Activated CD4-positive, alpha-beta T cell treated with anti-CD3 and anti-CD28 coated beads, Interleukin-2, Interleukin-4, amounts not matched to agents 100 ng/mL and 50 ng/mL, durations not matched to agents 16 hours and 8 hours (primary cell): Measurements from ENCODE around the gene THAP11.
"Not testable (repeated sequence)": the region's sequence is repeated elsewhere in the genome, so short reads cannot be mapped to it uniquely, and the experiment has no call there.

ENCODE experiments used
- DNase-seq: peaks from one replicate; pipeline ENCODE4 v3.0.0-alpha.2; 2020; ENCODE audit warnings: low spot score

THAP11 gene

DNA sequence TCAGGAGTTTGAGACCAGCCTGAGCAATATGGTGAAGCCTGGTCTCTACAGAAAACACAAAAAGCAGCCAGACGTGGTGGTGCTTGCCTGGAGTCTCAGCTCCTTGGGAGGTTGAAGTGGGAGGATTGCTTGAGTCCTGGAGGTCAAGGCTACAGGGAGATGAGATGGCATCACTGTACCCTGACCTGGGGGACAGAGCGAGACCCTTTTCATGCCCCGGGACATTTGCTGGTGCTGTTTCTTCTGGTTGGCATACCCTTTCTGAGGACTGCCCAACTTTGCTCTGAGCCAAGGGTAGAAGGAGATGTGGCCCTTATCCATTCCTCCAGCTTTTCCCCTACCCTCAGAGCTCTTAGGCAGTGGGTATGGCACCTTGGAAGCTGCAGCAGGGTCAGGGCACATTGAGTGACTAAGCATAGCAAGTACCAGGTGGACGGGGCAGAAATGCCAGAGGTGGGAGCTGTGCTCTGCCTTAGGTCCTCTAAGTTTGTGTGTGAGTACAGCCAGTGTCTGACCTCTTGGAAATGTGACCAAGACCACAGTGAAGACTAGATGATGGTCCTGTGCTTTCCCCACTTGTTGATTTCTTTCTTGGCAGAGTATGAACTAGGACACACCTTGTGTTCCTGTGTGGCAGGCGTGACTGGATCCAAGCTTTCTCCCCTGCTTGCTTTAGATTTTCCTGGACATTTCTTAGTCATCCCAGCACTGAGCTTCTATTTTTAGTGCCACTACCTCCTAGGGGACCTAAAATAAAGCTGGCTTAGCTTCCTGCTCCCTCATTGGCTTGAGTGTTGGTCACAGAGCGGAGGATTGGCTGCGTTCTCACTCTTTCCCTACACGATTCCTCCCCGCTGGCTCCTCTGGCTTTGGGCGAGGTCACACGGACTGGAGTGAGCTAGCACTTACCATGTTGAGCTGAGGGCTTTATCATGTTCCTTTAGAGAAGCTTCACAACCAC lies 20.8 kb downstream of the THAP11 start:
- DNase-seq = no peak

DNA sequence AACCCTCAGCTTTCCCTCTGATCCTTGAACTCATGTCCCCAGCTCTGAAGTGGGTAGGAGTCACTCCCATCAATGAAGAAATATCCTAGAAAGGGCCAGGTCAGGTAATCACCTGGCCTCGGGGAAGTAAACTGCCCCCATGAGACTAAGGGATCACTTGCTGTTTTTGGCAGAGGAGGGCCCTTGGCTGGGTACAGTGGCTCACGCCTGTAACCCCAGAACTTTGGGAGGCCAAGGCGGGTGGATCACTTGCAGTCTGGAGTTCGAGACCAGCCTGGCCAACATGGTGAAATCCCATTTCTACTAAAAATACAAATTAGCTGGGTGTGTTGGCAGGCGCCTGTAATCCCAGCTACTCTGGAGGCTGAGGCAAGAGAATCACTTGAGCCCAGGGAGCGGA lies 21.9 kb downstream of the THAP11 start:
- DNase-seq = not testable (repeated sequence)

DNA sequence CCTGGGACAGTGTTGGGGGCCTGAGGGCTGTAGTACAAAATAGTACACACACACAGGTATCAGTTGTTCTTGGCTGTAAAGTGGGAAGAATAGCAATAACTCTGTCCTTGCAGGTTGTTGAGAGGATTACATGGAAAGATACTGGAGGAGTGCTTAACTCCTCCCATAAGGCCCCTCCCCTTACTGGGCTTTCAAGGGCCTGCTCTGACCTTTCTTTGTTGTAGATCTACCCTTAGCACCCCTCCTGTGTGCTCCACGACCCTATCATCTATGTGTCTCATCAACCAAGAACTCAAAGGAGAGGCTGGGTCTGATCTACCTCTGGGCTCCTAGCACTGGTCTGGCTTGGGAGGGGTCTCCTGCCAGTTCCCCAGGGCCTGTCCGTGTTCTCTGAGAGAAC lies 22.5 kb downstream of the THAP11 start:
- DNase-seq = no peak

DNA sequence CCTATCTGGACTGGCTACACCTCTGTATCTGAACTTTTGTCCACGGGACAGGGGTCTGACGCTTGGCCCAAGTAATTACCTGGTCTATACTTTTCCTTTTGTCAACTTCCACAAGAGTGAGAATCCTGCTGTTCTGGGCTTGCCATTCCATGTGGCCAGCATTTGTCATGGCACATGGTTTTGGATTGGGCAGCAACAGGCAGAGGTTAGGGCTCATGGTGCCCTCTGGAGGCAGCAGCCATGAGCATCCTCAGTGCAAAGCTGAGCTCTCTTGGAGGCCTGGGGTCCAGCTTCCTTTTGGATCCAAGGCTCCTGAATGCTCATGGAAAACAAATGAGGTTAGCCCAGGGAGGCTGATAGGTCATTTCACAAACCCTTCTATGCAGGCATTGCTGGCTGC lies 23.2 kb downstream of the THAP11 start:
- DNase-seq = no peak

DNA sequence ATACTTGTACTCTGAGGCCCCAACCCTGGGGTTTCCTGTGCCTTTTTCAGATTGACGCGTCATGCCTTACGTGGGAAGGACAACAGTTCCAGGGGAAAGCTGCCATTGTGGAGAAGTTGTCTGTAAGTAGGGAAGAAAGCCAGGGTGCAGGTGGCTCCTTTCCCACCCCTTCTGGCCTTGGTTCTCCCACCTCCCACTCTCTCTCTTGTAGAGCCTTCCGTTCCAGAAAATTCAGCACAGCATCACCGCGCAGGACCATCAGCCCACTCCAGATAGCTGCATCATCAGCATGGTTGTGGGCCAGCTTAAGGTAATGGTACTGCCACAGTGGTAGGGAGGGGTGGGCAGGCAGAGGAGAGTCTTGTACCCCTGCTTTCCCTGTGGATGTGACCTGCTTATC lies 26.2 kb downstream of the THAP11 start:
- no peak for DNase-seq

DNA sequence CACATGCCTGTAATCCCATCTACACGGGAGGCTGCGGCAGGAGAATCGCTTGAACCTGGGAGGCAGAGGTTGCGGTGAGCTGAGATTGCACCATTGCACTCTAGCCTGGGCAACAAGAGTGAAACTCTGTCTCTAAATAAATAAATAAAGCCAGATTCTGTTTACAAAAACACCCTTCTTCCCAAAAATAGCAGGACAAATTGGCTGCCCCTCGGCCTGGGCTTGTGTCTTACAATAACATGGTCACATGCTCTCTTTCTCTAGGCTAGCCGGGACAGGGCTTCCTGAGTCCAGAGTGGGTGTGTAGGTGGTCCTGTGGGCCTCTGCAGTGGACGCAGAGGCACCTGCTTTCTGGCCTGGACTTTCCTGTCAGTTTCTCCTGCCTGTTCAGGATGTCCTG lies 27.5 kb downstream of the THAP11 start:
- DNase-seq = no peak

DNA sequence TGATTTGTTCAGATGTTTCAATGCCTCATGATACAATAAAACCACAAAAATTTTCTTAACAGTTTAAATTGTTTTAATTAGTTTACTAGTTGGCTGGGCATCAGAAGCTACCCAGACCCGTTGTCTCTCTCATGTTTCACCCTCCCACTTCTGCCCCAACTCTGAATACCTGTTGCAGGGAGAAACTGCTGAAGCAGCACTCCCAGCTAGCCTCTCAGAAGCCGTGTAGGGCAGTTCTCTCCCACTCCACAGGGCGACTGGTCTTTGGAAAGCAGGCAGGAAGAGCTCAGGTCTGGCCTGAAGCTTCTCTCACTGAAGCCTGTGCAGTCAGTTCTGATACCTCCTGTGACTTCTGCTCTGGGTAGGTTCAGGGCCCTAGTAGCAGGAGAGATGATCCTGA lies 29.1 kb downstream of the THAP11 start:
- no peak for DNase-seq

DNA sequence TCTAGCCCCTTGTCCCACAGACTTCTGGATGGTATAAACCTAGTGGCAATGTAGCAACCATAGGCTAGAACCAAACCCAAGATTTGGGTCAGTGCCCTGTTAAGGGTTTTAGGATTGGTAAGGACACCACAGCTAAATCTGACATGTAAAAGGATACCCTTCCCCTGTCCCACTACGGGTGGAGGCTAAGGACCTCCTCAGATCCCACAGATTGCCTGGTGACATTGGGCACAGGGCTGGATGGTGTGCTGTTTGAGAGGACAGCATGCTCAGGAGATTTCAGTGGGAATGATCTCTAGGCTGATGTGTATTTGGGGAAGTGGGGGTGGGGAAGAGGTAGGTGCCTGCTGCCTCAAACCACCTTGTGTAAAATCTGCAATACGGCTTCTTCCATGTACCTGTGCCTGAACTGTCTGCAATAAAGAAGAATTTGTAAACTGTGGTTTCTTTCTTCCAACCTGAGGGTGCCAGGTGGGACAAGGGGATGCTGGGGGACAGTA lies 30.1 kb downstream of the THAP11 start:
- no peak for DNase-seq

DNA sequence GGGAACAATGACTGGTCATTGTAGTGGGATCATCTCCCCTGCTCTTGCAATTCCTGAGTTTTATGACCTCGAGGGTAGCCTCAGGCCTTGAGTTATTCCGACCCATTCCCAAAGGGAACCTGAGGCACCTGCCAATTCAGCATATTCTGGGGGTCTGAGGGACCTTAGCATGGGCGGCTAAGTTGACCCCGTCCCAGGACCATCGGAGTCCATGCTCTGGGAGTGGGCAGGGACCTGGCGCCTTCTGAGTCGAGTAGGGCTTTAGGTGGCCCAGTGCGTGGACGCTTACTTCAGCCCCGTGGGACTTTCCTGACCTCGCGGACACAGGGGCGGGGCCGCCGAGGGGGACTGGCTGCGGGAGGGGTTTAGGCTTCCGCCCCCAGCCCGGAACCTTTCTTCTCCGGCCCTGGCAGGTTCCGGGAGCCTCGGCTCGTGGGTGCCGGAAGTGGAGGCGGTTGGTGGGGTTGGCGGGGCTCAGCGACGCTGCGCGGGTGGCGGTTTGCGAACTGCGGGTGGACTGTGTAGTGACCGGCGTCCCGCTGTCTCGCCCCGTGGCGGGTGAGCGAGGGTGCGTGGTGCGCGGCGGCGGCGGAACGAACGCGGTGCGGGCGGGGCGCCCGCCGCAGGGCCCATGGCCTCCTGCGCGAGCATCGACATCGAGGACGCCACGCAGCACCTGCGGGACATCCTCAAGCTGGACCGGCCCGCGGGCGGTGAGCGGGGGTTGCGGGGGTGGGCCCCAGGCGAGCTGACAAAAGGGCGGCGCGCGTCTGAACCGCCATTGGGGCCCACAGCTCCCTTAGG lies 30.7 kb downstream of the THAP11 start, which contains the start of gene EDC4:
Gene EDC4, plus strand, starts transcription at position 422 of the 804 bp plus-strand sequence. Its CDS starts 210 bp downstream, at position 632.
- DNase-seq = peak; percentile 90

DNA sequence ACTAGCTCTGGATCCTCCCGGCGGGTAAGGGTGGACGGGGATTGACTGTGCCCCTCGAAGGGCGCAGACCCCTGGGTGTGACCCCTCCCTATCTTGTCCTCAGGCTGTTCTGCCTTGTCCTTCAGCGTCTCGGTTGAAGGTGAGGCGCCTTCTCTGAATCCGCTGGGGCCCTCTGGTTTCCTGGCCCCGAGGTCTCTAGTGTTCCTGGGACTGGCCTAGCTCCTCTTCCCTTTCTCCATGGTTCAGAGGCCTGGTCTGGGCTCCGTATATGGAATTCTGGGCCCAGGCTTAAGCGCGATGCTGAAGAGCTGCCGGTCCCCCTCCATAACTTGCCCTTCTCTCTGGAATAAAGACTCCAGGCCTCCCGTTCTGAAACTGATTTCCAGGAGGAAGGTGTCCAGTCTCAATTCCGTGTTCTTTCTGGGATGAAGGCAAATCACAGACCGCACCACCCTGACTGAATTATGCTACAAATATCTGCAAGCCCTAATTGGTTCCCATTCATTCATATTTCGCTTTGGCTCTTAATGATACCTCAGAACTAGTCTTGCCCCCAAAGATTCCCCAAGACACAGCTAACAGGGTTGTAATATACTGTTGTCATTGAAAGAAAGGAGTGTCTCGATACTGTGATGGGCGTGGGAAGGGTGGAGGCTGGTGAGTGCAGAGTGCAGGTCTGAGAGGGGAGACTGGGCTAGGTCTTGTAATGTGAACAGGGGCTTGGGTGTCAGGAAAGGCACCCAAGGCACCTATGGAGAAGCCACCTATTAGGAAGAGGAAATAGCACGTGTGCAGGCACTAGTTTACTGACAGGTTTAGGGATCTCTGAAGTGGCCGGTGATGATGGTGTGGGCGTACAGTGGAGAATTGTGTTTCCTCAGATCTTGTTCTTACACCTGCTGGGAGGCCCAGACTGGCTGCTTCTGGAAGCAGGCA lies 31.6 kb downstream of the THAP11 start:
- DNase-seq = no peak

DNA sequence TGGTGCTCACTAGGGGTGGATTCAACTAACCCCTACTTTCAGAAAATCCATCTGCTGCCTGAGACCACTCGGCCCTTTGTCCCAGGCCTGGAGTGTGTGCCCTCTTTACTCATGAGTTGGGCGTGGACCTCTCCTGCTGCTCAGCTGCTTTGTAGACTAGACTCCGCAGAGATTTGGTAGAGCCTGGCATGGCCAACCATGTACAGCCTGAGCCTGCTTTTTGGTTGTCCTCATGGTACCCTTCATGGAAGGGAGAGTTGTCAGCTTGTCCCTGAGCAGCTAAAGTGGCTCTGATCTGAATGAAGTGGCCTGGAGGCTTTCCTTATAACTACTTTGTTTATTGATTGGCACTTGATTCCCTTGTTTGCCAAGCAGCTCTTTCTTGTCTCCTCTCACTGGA lies 32.3 kb downstream of the THAP11 start:
- DNase-seq = no peak

DNA sequence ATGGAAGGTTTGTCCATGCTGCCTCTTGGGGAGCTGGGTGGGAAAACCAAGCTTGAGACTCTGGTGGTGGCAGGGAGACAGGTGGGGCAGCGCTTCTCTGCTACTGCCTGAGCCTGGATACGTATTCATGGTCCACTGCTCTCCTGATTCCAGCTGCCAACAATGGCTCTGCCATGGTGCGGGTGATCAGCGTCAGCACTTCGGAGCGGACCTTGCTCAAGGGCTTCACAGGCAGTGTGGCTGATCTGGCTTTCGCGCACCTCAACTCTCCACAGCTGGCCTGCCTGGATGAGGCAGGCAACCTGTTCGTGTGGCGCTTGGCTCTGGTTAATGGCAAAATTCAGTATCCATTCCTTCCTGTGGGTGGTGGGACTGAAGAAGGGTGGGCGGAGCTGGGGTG lies 34.9 kb downstream of the THAP11 start:
- no peak for DNase-seq

DNA sequence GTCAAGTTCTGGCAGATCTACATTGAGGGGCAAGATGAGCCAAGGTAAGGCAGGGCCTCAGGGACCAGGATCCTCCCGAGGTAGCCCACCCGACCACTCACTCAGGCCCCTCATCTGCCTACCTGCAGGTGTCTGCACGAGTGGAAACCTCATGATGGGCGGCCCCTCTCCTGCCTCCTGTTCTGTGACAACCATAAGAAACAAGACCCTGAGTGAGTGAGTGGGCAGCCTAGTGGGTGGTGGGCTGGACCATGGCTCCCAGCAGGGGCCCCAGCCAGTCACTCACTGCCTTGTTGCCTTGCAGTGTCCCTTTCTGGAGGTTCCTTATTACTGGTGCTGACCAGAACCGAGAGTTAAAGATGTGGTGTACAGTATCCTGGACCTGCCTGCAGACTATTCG lies 36.1 kb downstream of the THAP11 start:
- DNase-seq = no peak

DNA sequence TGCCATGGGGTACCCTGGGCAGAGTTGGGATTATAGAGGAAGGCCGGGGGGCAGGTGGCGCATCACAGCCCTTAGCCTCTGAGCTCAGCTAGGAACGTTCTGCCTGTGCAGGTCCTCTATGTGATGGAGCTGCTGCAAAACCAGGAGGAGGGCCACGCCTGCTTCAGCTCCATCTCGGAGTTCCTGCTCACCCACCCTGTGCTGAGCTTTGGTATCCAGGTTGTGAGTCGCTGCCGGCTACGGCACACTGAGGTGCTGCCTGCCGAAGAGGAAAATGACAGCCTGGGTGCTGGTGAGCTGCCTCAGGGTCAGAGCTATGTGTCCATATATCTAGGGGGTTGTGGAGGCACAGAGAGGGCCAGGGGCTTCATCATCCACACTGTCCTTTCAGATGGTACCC lies 36.7 kb downstream of the THAP11 start:
- DNase-seq = no peak

DNA sequence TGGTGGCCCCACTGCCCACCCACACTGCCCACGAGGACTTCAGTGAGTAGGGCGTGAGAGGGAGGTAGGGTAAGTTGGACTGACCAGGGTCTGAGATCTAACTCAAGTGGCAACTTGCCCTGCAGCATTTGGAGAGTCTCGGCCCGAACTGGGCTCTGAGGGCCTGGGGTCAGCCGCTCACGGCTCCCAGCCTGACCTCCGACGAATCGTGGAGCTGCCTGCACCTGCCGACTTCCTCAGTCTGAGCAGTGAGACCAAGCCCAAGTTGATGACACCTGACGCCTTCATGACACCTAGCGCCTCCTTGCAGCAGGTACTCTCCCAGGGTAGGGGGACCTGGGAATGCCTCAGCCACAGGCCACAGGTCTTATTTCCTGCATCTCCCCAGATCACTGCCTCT lies 37.3 kb downstream of the THAP11 start:
- no peak for DNase-seq

DNA sequence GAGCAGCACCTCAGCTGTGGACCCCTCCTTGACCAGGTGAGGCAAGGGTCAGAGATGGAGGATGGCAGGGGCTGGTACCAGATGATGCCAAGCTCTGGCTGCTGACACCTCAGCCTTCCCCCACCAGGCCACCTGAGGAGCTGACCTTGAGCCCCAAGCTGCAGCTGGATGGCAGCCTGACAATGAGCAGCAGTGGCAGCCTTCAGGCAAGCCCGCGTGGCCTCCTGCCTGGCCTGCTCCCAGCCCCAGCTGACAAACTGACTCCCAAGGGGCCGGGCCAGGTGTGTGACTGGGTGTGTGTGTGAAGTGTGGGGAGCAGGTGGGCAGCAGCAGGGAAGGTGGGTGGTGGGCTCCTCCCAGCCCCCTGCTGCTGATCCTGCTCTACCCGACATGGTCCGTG lies 37.8 kb downstream of the THAP11 start:
- no peak for DNase-seq

DNA sequence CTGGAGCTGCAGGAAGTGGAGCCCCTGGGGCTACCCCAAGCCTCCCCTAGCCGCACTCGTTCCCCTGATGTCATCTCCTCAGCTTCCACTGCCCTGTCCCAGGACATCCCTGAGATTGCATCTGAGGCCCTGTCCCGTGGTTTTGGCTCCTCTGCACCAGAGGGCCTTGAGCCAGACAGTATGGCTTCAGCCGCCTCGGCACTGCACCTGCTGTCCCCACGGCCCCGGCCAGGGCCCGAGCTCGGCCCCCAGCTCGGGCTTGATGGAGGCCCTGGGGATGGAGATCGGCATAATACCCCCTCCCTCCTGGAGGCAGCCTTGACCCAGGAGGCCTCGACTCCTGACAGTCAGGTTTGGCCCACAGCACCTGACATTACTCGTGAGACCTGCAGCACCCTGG lies 38.5 kb downstream of the THAP11 start:
- DNase-seq = no peak

DNA sequence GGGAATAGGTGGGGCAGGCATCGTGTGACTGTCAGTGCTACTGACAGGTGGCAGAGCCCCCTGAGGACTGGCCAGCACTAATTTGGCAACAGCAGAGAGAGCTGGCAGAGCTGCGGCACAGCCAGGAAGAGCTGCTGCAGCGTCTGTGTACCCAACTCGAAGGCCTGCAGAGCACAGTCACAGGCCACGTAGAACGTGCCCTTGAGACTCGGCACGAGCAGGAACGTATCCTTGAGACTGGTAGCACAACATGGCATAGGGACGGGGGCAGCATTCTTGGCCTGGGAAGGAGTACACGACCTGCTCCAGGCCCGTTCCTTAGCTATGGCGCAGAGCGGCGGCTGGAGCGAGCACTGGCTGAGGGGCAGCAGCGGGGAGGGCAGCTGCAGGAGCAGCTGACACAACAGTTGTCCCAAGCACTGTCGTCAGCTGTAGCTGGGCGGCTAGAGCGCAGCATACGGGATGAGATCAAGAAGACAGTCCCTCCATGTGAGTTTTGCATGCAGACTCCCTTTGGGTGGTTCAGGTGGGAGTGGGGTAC lies 39.6 kb downstream of the THAP11 start:
- no peak for DNase-seq

DNA sequence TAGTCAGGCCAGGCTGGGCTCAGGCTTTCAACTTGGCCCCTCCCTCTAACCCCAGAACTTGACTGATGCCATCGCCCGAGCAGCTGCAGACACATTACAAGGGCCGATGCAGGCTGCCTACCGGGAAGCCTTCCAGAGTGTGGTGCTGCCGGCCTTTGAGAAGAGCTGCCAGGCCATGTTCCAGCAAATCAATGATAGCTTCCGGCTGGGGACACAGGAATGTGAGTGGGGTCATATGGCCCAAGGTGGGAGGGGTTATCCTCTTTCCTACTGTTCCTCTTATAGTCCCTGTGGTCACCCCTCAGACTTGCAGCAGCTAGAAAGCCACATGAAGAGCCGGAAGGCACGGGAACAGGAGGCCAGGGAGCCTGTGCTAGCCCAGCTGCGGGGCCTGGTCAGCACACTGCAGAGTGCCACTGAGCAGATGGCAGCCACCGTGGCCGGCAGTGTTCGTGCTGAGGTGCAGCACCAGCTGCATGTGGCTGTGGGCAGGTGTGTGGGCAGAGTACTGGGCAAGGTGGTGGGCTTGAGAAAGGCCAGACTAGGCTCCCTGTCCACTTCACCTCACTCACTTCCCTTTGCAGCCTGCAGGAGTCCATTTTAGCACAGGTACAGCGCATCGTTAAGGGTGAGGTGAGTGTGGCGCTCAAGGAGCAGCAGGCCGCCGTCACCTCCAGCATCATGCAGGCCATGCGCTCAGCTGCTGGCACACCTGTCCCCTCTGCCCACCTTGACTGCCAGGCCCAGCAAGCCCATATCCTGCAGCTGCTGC lies 40.4 kb downstream of the THAP11 start:
- no peak for DNase-seq

DNA sequence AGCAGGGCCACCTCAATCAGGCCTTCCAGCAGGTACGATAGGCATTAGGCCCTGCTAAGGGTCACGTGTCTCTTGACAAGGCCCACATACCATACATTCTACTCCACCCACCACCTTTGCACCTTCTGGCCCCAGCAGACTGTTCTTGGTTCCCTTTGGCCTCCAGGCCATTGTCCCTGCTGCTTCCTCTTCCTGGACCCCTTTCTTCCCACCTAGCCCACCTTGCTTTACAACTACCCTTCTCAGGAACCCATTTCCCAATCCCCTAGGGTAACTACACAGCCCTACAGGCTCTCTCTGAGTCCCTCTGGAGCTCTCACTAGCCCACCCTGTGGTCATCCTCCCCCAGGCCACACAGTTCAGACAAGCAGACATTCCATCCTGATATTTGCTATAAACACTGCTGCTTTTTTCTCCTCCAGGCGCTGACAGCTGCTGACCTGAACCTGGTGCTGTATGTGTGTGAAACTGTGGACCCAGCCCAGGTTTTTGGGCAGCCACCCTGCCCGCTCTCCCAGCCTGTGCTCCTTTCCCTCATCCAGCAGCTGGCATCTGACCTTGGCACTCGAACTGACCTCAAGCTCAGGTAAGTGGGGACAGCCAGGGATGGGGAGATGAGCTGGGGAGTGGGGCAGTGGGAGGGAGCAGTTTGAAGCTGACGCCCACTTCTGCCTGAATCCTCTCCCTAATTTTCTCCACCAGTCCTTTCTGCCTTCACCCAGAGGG lies 41.2 kb downstream of the THAP11 start:
- no peak for DNase-seq
